Inflammatory macrophage treated with lipopolysaccharide for 1 hour (primary cell): ENCODE results near the gene CIAO3.

Experiments used
- DNase-seq, 2 donors: peaks; one replicate each; pipeline ENCODE4 v3.0.0-alpha.2; 2020 to 2022

The CIAO3 gene

DNA sequence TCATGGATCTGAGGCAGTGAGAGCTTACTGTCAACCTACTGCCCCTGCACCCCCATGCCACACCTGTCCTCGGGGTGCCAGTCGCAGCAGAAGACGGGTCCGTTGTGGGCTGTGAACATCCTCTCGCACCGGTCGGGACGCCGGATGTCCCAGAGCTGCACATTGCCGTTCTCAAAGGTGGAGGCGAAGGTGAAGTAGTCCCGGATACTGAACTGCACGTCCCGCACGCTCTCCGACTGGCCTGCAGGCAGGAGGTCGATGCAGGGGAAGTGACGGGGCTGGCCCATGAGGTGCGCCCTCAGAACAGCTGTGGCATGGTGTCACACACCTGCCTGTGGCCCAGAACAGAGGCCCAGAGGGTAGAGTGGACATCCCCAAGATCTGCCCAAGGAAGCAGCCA, 53.3 kb downstream of the CIAO3 start:
- no peak for DNase-seq

DNA sequence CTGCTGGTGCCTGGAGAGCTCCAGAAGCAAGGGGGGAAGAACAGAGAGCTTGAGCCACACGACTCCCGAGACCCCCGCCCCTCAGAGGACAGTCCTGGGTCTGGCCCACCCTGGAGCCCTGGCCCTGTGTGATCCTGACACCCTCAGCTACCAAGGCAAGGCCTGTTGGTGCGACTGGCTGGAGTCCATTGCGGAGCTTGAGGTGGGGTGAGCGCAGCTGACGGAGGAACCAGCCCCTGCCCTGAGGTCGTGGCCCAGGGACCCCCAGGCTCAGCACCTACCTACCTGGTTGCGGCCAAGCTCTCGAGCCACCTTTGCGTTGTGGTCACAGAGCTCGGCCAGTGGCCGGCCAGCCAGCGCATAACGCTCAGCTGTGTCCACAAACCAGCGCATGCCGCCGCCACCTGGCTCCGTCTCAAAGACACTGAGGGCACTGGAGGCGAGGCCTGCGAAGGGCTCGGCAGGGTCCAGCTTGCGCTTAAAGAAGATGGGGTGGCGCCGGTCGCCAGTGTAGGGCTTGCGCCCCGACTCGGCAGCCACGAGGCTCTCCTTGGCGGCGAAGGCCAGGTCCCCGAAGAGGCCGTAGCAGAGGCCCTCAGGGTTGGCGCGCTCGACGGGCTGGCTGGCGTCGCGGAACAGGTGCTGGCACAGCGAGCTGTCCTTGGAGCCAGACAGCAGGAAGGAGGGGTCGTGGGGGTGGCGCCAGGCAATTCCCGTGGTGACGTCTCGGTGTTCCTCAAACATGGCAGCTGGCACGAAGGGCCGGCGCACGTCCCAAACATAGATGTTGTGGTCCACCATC, 54.1 kb downstream of the CIAO3 start:
- DNase-seq, result no peak

DNA sequence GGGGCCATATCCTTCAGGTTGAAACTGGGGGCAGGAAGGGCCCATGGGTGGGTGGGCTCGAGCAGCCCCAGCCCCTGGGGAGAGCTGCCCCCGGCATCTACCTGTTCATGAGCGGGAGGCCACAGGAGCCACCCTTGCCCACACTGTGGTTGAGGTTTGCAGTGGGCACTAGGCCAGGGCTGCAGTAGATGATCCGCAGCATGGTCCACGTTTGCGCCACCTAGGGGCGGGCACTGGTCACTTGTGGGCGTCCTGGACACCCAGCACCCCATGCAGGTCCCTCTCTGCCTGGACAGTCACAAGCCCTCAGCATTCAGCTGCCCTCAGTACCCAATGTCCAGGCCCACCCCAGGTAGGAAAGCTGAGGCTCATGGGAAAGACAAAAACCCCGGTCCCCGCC, 54.8 kb downstream of the CIAO3 start:
- DNase-seq, result peak in 1 of 2 donors; percentile 40

DNA sequence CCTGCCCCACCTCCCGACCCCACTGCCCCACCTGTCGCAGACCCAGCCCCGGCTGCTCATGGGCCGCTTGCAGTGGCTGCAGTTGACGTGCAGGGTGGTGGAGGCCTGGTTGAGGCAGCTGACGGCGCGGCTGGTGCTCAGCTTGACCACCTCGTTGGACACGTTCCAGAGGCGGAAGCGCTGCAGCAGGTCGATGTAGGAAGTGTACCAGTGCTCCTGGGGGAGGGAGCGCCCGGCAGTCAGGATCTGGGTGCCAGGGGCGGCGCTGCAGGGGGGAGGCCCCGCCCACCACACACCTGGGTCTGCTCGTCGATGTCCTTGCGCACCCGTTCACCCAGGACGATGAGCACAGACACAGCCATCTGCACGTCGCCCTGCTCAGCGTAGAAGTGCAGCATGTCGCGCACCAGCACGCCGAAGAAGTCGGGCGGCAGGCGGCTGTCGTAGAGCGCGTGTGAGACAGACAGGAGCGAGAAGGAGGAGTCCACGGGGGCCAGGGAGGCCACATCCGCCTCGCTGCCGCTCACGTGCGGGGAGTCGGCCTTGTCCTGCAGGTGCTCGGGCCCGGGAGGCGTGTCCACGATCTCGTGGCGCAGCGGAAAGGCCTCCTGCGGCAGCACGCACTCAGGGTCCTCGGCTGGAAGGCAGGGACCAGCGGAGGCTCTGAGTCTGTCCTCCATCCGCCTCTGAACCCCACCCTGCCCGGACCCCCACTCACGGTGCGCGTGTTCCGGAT, 55.7 kb downstream of the CIAO3 start:
- DNase-seq, result no peak

DNA sequence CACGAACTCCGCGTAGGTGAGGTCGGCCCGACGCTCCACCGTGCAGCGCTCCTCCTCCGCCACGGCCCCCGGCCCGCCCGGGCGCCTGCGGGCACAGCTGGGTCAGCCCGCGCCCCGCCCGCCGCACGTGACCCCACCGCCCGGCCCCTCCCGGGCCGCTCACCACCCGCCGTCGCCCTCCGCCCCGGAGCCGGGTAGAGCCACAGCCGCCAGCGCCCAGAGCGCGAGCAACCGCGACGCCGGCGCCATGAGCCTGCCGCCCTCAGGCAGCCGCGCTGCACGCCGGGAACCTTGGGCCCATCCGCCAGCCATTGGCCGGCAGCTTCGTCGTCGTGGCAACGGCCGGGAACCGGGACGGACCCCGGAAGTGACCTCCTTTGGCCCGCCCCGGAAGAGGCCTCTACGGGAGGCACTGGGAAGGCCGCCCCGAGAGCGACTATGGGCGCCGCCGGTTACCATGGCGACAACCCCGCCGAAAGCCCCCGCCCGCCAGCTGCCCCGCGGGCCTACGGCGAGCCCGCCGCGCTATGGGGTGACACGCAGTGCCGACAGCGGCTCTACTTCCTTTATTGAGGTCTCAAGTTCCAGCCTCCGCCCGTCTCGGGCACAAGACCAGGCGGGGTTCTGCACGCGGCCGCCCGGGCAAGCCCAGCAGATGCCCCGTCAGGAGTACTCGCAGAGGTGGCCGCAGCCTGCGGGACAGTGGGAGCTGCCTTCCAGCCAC, 56.6 kb downstream of the CIAO3 start, which contains the start of gene JMJD8:
JMJD8 (minus strand) TSS at position 264 of the 724 bp plus-strand sequence; CDS start at position 249, 15 bp downstream.
- DNase-seq, result peak; percentile 95 to 98

DNA sequence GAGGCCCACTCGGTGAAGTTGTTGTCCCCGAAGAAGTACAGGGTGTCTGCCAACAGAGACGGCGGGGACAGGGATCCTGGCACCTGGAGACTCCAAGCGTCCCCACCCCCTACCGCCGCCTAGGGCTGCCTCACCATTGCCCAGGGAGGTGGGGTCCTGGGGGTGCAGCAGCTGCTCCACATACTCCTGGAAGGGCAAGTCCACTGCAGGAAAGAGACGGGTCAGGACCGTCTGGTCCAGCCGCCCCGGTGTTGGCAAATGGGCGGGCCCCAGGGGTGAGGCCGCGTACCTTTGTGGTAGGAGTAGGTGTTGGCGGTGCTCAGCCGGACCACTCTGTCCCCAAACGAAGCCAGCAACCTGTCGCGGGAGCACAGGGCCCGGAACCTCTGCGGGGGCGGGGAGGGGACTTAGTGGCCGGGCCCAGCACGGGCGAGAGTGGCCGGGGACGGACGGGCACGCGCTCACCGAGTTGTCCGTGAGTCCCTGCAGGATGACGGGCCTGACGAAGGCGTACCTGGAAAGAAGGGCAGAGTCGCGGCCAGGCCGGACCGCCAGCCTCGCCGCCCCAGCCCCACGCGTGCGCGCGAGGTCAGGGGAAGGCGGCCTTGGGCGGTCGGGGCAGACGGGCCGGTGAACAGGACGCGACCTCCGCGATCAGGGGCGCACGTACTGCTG, 57.3 kb downstream of the CIAO3 start:
- DNase-seq, result no peak

DNA sequence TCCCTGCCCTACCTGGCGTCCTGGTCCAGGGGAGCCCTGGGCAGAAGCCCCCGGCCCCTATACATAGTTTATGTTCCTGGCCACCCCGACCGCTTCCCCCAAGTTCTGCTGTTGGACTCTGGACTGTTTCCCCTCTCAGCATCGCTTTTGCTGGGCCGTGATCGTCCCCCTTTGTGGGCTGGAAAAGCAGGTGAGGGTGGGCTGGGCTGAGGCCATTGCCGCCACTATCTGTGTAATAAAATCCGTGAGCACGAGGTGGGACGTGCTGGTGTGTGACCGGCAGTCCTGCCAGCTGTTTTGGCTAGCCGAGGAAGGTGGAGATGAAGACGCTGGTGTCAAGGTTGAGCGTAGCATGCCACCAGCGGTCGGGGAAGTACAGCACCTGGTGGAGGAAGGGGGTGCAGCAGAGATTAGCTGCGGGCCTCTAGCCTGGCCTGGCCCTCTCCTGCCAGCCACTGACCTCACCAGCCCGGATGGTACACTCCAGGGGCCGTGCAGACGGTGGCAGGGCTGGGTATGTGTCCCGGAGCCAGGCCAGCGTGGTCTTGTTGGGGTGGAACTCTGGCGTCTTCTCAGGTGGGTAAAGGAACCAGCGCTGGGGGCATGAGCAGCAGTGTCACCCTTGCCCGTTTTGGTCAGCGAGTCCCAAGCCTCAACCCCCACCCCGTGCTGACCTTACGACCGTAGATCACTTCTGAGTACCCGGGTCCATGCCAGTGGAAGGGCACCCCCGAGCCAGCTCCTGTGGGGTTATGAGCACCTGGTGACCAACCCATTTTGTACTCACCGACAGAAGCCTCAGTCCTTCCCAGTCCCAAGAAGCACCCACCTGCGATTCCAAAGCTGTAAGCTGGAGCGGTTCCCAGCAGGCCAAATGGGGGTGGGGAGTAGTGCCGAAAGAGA, 58.1 kb downstream of the CIAO3 start:
- no peak for DNase-seq

DNA sequence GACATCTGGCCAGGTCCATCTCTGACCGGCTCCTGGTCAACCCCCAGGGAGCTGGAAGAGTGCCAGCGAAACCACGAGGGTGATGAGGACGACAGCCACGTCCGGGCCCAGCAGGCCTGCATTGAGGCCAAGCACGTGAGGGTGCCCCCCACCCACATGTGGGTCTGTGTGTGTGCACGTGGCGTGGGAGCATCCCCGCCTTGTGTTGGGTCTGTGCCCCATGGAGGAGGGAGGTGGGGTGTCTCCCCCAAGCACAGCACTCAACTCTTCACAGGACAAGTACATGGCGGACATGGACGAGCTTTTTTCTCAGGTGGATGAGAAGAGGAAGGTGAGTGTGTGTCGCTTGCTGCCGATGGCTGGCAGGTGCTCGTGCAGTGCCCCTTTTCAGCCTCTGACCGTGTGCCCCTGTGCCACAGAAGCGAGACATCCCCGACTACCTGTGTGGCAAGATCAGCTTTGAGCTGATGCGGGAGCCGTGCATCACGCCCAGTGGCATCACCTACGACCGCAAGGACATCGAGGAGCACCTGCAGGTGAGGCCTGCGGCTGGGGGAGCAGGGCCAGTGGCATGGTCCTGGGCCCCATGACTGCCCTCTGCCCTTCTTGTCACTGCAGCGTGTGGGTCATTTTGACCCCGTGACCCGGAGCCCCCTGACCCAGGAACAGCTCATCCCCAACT, 58.9 kb downstream of the CIAO3 start:
- DNase-seq, result no peak

DNA sequence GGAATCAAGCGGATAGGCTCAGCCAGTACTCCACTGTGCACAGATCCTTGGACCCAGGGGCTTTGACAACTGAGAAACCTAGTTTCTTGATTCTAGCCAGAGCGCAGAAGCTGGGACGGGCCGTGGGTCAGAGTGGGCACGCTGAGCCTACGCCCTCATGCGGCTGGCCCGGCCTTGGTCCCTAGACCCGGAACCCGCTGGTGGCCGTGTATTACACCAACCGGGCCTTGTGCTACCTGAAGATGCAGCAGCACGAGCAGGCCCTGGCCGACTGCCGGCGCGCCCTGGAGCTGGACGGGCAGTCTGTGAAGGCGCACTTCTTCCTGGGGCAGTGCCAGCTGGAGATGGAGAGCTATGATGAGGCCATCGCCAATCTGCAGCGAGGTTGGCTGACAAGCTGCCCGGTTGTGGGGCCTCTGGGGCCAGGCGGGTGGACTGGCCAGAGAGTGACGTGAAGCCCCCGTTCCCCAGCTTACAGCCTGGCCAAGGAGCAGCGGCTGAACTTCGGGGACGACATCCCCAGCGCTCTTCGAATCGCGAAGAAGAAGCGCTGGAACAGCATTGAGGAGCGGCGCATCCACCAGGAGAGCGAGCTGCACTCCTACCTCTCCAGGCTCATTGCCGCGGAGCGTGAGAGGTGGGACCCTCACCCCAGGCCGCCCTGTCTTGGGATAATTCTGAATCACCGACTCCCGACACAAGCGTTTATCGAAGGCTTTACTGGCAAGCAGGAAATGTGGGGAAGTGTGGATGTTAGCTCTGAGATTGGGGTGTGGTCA, 59.6 kb downstream of the CIAO3 start:
- peak in 1 of 2 donors; percentile 25 for DNase-seq

DNA sequence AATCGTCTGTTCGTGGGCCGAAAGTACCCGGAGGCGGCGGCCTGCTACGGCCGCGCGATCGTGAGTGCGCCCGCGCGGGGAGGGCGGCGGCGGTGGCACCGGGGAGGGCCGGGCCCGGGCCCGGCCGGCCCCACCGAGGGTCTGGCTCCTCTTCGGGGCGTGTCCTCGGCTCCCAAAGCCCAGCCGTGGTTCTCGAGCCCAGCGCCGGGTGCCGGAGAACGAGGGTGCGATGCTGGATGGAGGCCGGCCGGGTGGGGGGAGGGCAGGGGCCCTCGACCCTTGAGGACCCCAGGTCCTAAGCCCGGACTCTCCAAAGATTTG, 60.2 kb downstream of the CIAO3 start:
- no peak for DNase-seq

DNA sequence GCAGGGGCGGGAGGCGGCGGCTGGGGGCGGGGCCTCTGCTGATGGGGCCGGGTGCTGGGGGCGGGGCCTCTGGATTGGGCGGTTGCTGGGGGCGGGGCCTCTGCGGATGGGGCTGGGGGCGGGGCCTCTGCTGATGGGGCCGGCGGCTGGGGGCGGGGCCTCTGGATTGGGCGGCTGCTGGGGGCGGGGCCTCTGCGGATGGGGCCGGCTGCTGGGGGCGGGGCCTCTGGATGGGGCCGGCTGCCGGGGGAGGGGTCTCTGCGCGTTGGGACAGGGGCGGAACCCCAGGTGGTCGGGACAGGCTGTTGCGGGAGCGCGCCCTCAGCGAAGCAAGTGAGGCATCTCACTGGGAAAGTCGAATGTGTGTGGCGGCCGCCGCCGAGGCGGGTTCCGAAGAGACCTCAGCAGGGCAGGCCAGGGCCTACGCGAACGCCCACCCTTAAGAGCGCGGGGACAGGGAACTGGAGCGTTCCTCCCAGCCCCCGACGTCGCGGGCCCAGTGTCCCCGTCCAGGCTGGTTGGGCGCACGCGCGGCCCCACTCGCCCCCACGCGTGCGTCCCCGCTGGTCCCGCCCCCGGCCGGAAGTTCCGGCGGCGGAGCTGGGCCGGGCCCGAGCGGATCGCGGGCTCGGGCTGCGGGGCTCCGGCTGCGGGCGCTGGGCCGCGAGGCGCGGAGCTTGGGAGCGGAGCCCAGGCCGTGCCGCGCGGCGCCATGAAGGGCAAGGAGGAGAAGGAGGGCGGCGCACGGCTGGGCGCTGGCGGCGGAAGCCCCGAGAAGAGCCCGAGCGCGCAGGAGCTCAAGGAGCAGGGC, 60.8 kb downstream of the CIAO3 start, which contains the start of gene STUB1:
STUB1 (plus strand) TSS at position 597 of the 811 bp plus-strand sequence; CDS start at position 713, 116 bp downstream.
- peak; percentile 87 to 89 for DNase-seq
